Measurements from ENCODE around the gene FANCL.
"Not testable (repeated sequence)": the region's sequence is repeated elsewhere in the genome, so short reads cannot be mapped to it uniquely, and the experiment has no call there.

FANCL gene

GRCh38 chr2:58207189-58207588, 33.9 kb downstream of the FANCL start:
- Histone ChIP-seq H3K27me3 (ENCODE audit: insufficient read depth, low read length) (no peaks in the 10 kb centered on the region), H3K79me2 (ENCODE audit: control insufficient read depth, insufficient read depth, low read length, unreplicated experiment) (no peaks in the 10 kb centered on the region), H3K4me3 (ENCODE audit: low read depth, low read length) (no peak overlapping the region), H3K27ac (ENCODE audit: low read depth, low read length) (no peak overlapping the region), H3K36me3 (ENCODE audit: insufficient read depth, low read length) (peaks cover 18% of the 10 kb centered on the region), H2AFZ (ENCODE audit: low read length, unreplicated experiment) (no peak overlapping the region), H3K4me1 (ENCODE audit: control insufficient read depth, insufficient read depth, low read length, unreplicated experiment) (peaks cover 10% of the 10 kb centered on the region)

GRCh38 chr2:58206785-58207184, 34.3 kb downstream of the FANCL start:
- Histone ChIP-seq H3K27ac (ENCODE audit: low read depth, low read length) (no peak overlapping the region), H3K4me1 (ENCODE audit: control insufficient read depth, insufficient read depth, low read length, unreplicated experiment) (peaks cover 10% of the 10 kb centered on the region), H3K27me3 (ENCODE audit: insufficient read depth, low read length) (no peaks in the 10 kb centered on the region), H3K36me3 (ENCODE audit: insufficient read depth, low read length) (peaks cover 18% of the 10 kb centered on the region; the same call in 1 of the 2 replicates), H2AFZ (ENCODE audit: low read length, unreplicated experiment) (no peak overlapping the region), H3K4me3 (ENCODE audit: low read depth, low read length) (no peak overlapping the region), H3K79me2 (ENCODE audit: control insufficient read depth, insufficient read depth, low read length, unreplicated experiment) (no peaks in the 10 kb centered on the region)

DNA sequence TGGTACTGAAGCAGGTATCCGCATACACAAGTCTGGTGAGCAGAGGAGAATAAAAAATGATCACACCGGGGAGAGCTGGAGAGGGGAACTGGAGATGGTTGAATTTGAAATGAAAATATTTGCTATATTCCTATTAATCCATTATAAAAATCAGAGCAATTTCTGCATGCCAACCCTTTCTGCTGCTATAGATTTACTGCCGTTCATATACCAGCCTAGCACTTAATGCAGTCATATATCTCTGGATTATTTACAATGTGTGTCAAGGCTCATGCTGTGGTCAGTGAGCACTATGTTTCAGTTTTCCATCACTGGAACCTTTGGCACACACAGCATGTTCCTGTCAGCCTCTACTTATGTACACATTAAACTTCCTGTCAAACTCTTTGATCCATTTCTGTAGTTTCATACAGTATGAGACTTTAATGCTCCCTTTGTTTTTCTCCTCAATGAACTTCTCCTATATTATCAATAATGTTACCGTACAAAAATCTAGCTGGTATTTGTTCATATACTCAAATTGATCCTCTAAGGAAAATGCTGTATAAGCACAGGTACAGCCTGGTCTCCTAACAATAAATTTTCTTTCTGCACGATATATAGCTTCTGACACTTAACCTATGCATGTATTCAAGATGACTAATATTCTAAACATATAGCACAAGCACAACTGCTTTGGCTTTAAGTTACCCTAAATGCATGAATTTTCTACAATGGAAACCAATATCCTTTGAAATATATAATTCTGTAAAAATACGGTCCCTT, 36.7 kb downstream of the FANCL start:
- H3K27ac ChIP-seq (ENCODE audit: low read depth, low read length): no peak overlapping the region
- H3K4me1 ChIP-seq (ENCODE audit: control insufficient read depth, insufficient read depth, low read length, unreplicated experiment): peaks cover 10% of the 10 kb centered on the region
- no peaks in the 10 kb centered on the region for H3K27me3 ChIP-seq (ENCODE audit: insufficient read depth, low read length)
- no peak overlapping the region for H2AFZ ChIP-seq (ENCODE audit: low read length, unreplicated experiment)
- H3K36me3 ChIP-seq (ENCODE audit: insufficient read depth, low read length): peaks cover 10% of the 10 kb centered on the region; the same call in 1 of the 2 replicates
- H3K4me3 ChIP-seq (ENCODE audit: low read depth, low read length): no peak overlapping the region
- no peaks in the 10 kb centered on the region for H3K79me2 ChIP-seq (ENCODE audit: control insufficient read depth, insufficient read depth, low read length, unreplicated experiment)

DNA sequence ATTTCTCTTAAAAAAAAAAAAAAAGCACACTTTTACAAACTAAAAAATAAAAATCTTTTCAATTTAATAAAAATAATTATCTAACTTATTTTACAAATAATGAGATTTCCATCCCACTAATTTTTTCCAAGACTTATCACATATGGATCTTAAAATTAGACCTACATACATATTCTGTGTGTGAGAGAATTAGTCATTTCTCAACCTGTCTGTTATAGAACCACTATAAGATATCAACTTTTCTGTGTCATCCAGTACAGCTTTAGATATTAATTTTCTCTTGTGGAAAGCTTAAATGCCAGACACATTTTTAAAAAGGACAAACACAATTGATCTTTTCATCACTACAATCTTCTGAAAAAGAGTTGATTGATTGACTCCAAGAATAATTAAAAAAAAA, 38.1 kb downstream of the FANCL start:
- no peak overlapping the region for H3K27ac ChIP-seq (ENCODE audit: low read depth, low read length)
- peaks cover 10% of the 10 kb centered on the region for H3K4me1 ChIP-seq (ENCODE audit: control insufficient read depth, insufficient read depth, low read length, unreplicated experiment)

DNA sequence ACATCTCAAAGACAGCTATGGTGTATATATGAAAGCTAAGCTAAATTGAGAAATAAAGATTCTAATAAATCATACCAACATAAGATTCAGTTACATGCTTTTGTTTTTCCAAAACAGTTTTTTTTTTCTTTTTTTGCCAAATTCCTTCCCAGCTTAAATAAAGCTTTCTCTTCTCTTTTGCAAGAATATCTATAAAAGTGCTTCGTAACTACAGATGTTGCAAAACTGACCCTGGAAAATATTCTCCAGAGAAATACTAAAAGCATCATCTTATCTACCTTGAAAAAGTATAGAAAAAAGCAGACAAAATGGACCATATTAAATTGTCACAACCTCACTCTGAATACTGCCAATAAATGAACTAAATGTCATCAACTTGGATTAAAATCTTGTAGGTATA, 38.7 kb downstream of the FANCL start:
- Histone ChIP-seq H3K4me1 (ENCODE audit: control insufficient read depth, insufficient read depth, low read length, unreplicated experiment) (peaks cover 10% of the 10 kb centered on the region), H3K4me3 (ENCODE audit: low read depth, low read length) (no peak overlapping the region), H3K36me3 (ENCODE audit: insufficient read depth, low read length) (peaks cover 7% of the 10 kb centered on the region; the same call in 1 of the 2 replicates), H3K27ac (ENCODE audit: low read depth, low read length) (no peak overlapping the region), H3K79me2 (ENCODE audit: control insufficient read depth, insufficient read depth, low read length, unreplicated experiment) (no peaks in the 10 kb centered on the region), H2AFZ (ENCODE audit: low read length, unreplicated experiment) (no peak overlapping the region), H3K27me3 (ENCODE audit: insufficient read depth, low read length) (no peaks in the 10 kb centered on the region)

More for the DNA sequence above, 38.1 kb downstream of the FANCL start:
- Histone ChIP-seq H2AFZ (ENCODE audit: low read length, unreplicated experiment) (no peak overlapping the region), H3K79me2 (ENCODE audit: control insufficient read depth, insufficient read depth, low read length, unreplicated experiment) (no peaks in the 10 kb centered on the region), H3K4me3 (ENCODE audit: low read depth, low read length) (no peak overlapping the region), H3K27me3 (ENCODE audit: insufficient read depth, low read length) (no peaks in the 10 kb centered on the region), H3K36me3 (ENCODE audit: insufficient read depth, low read length) (peaks cover 7% of the 10 kb centered on the region; the same call in 1 of the 2 replicates)

GRCh38 chr2:58197894-58198293, 43.2 kb downstream of the FANCL start:
- no peak overlapping the region for H3K4me3 ChIP-seq (ENCODE audit: low read depth, low read length)
- peaks cover 7% of the 10 kb centered on the region; the same call in 1 of the 2 replicates for H3K36me3 ChIP-seq (ENCODE audit: insufficient read depth, low read length)
- H3K79me2 ChIP-seq (ENCODE audit: control insufficient read depth, insufficient read depth, low read length, unreplicated experiment): no peaks in the 10 kb centered on the region
- no peak overlapping the region for H3K27ac ChIP-seq (ENCODE audit: low read depth, low read length)
- no peaks in the 10 kb centered on the region for H3K27me3 ChIP-seq (ENCODE audit: insufficient read depth, low read length)
- H3K4me1 ChIP-seq (ENCODE audit: control insufficient read depth, insufficient read depth, low read length, unreplicated experiment): no peaks in the 10 kb centered on the region
- H2AFZ ChIP-seq (ENCODE audit: low read length, unreplicated experiment): no peak overlapping the region

- Histone ChIP-seq H2AFZ (ENCODE audit: low read length, unreplicated experiment) (no peak overlapping the region), H3K79me2 (ENCODE audit: control insufficient read depth, insufficient read depth, low read length, unreplicated experiment) (no peaks in the 10 kb centered on the region), H3K36me3 (ENCODE audit: insufficient read depth, low read length) (peaks cover 7% of the 10 kb centered on the region; the same call in 1 of the 2 replicates), H3K4me3 (ENCODE audit: low read depth, low read length) (no peak overlapping the region), H3K27ac (ENCODE audit: low read depth, low read length) (no peak overlapping the region), H3K27me3 (ENCODE audit: insufficient read depth, low read length) (no peaks in the 10 kb centered on the region), H3K4me1 (ENCODE audit: control insufficient read depth, insufficient read depth, low read length, unreplicated experiment) (no peaks in the 10 kb centered on the region)
These were observed 45.5 kb downstream of the FANCL start for GRCh38 chr2:58195662-58196061.

DNA sequence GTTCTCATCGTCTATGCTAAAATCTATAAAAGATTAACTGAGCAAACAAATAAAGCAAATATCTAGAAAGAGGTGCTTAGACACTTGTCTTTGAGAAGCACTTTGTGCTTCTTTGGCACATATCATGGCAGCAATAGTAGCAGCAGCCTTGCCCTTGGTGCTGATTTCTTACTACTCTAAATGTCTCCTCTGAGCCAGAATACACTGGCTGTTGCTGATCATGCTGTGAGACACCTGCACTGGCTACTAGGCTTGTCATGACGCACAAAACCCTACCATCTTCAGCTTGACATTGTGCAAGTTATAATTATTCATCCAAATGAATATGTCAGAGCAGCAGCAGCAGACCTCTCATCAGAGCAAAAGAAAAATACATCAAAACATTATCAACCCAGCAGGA, 46.7 kb downstream of the FANCL start:
- H2AFZ ChIP-seq (ENCODE audit: low read length, unreplicated experiment): no peak overlapping the region
- peaks cover 3% of the 10 kb centered on the region; the same call in 1 of the 2 replicates for H3K36me3 ChIP-seq (ENCODE audit: insufficient read depth, low read length)
- H3K27me3 ChIP-seq (ENCODE audit: insufficient read depth, low read length): no peaks in the 10 kb centered on the region
- no peak overlapping the region for H3K4me3 ChIP-seq (ENCODE audit: low read depth, low read length)
- no peaks in the 10 kb centered on the region for H3K79me2 ChIP-seq (ENCODE audit: control insufficient read depth, insufficient read depth, low read length, unreplicated experiment)
- H3K4me1 ChIP-seq (ENCODE audit: control insufficient read depth, insufficient read depth, low read length, unreplicated experiment): no peaks in the 10 kb centered on the region
- no peak overlapping the region for H3K27ac ChIP-seq (ENCODE audit: low read depth, low read length)

- not testable (repeated sequence) for H3K27me3 ChIP-seq (ENCODE audit: insufficient read depth, low read length)
These were observed 54.1 kb downstream of the FANCL start for GRCh38 chr2:58187022-58187421.

DNA sequence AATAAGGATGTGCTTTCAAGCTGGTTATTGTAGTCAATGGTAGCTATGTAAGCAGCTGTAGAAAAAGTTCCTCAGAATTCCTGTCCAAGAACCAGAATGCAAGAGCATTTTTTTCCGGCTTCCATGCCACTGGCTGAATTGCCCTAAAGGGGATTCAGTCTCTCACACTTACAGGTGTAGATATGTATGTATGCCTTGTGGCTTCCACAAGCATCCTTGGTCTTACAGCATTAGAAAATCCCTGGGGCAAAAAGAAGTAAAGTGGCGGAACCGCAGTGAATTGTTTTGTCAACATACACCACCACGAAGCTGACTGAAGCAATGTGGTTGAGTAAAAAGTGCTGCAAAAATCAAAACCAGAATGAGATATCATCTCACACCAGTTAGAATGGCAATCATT, 54.6 kb downstream of the FANCL start:
- Histone ChIP-seq H3K27me3 (ENCODE audit: insufficient read depth, low read length) (no peaks in the 10 kb centered on the region), H3K36me3 (ENCODE audit: insufficient read depth, low read length) (peaks cover 13% of the 10 kb centered on the region), H3K79me2 (ENCODE audit: control insufficient read depth, insufficient read depth, low read length, unreplicated experiment) (no peaks in the 10 kb centered on the region)

More at GRCh38 chr2:58187022-58187421, 54.1 kb downstream of the FANCL start:
- not testable (repeated sequence) for H3K79me2 ChIP-seq (ENCODE audit: control insufficient read depth, insufficient read depth, low read length, unreplicated experiment); H3K4me3 ChIP-seq (ENCODE audit: low read depth, low read length); H3K4me1 ChIP-seq (ENCODE audit: control insufficient read depth, insufficient read depth, low read length, unreplicated experiment); H2AFZ ChIP-seq (ENCODE audit: low read length, unreplicated experiment); H3K27ac ChIP-seq (ENCODE audit: low read depth, low read length)
- H3K36me3 ChIP-seq (ENCODE audit: insufficient read depth, low read length): peaks cover 13% of the 10 kb centered on the region

DNA sequence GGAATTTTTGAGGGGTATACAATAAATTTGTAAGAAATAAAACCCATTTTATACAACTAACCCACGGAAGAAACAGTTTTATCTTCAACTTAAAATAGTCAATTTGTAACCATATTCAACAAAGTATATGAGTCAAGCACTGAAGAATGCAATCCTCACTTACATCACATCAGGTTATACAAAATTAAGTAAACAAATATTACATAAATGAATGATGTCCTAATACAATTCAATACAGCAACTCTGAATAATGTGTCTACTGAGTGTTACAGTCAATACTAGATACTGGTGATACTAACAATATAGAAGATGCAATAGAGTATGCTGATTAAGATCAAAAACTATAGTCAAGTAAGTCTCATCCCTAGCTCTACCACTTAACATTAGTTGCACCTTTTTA, 58.6 kb downstream of the FANCL start:
- Histone ChIP-seq H2AFZ (ENCODE audit: low read length, unreplicated experiment) (no peak overlapping the region), H3K4me1 (ENCODE audit: control insufficient read depth, insufficient read depth, low read length, unreplicated experiment) (peaks cover 7% of the 10 kb centered on the region), H3K4me3 (ENCODE audit: low read depth, low read length) (no peak overlapping the region), H3K27me3 (ENCODE audit: insufficient read depth, low read length) (no peaks in the 10 kb centered on the region), H3K36me3 (ENCODE audit: insufficient read depth, low read length) (peaks cover 3% of the 10 kb centered on the region), H3K27ac (ENCODE audit: low read depth, low read length) (no peak overlapping the region), H3K79me2 (ENCODE audit: control insufficient read depth, insufficient read depth, low read length, unreplicated experiment) (no peaks in the 10 kb centered on the region)

More for the DNA sequence above, 54.6 kb downstream of the FANCL start:
- Histone ChIP-seq H2AFZ (ENCODE audit: low read length, unreplicated experiment) (no peak overlapping the region), H3K4me3 (ENCODE audit: low read depth, low read length) (no peak overlapping the region), H3K27ac (ENCODE audit: low read depth, low read length) (no peak overlapping the region), H3K4me1 (ENCODE audit: control insufficient read depth, insufficient read depth, low read length, unreplicated experiment) (peaks cover 7% of the 10 kb centered on the region)

Measured in ACC112 (cell line).